IMR-90 (cell line): ENCODE results near the gene ADAMTS18. TPM values are rescaled to one million over a fixed set of nuclear protein-coding genes. Genes with fewer than 3 reads are reported as not detected.

Source experiments
- ATAC-seq: fragments of 200-7000 bp; cut with Tn5 transposase; 2 replicates; pipeline ENCODE4 v1.9.1; 2020; ENCODE audit warnings: low read depth, mild to moderate bottlenecking, moderate library complexity
- BruUV-seq: library from RNA; stranded (reverse); fragments of 400-500 nt; replicated peaks from 2 replicates; lab custom pipeline; 2021; lab: Mats Ljungman, UMichigan
- CTCF ChIA-PET: fragments of 300-600 bp; formaldehyde crosslinking; extraction: SDS; loops from one replicate; lab custom pipeline; 2021; ENCODE audit warnings: antibody characterized with exemption; lab: Yijun Ruan, JAX
- POLR2A ChIA-PET: fragments of 300-600 bp; sonication (Branson Sonifier 250); formaldehyde crosslinking; loops from one replicate; lab custom pipeline; 2022; ENCODE audit warnings: antibody characterized with exemption; ENCODE audit not compliant: unreplicated experiment; lab: Charles Lee
- DNase-seq: peaks from one replicate; pipeline ENCODE4 v3.0.0; 2013
- H2AFZ ChIP-seq: replicated peaks from 2 replicates; pipeline ENCODE3; 2013; ENCODE audit warnings: low read length, mild to moderate bottlenecking; ENCODE audit not compliant: poor library complexity
- H2AK5ac ChIP-seq: 2 replicates; pipeline ENCODE4 v1.6.1; 2013; ENCODE audit warnings: low read depth, low read length, inconsistent platforms
- H2AK9ac ChIP-seq: replicated peaks from 2 replicates; pipeline ENCODE3; 2013; ENCODE audit warnings: mild to moderate bottlenecking, low read depth, low read length, moderate library complexity; ENCODE audit not compliant: poor library complexity
- H2BK120ac ChIP-seq: 2 replicates; pipeline ENCODE4 v1.6.1; 2013; ENCODE audit warnings: low read depth, low read length, inconsistent platforms
- H2BK15ac ChIP-seq: 3 replicates; pipeline ENCODE4 v1.6.1; 2013; ENCODE audit warnings: low read depth, low read length, inconsistent platforms
- H2BK20ac ChIP-seq: 2 replicates; pipeline ENCODE4 v1.6.1; 2013; ENCODE audit warnings: low read depth, mild to moderate bottlenecking, inconsistent platforms, low read length, moderate library complexity
- H2BK5ac ChIP-seq: 2 replicates; pipeline ENCODE4 v1.6.1; 2013; ENCODE audit warnings: mild to moderate bottlenecking, low read depth, low read length, inconsistent platforms; ENCODE audit not compliant: poor library complexity, severe bottlenecking
- H3K14ac ChIP-seq: replicated peaks from 2 replicates; pipeline ENCODE4 v1.6.1; 2013; ENCODE audit warnings: low read depth, low read length, inconsistent platforms
- H3K18ac ChIP-seq: 2 replicates; pipeline ENCODE4 v1.6.1; 2013; ENCODE audit warnings: low read depth, low read length, control low read depth
- H3K23ac ChIP-seq: 2 replicates; pipeline ENCODE4 v1.6.1; 2013; ENCODE audit warnings: low read depth, low read length, inconsistent platforms
- H3K27ac ChIP-seq: 2 replicates; pipeline ENCODE4 v1.5.1; 2013; ENCODE audit warnings: mild to moderate bottlenecking, control low read depth, low read length; ENCODE audit not compliant: insufficient read depth
- H3K27me3 ChIP-seq: 2 replicates; pipeline ENCODE4 v1.6.1; 2013; ENCODE audit warnings: low read length; ENCODE audit not compliant: control insufficient read depth, insufficient read depth
- H3K36me3 ChIP-seq: 2 replicates; pipeline ENCODE4 v1.6.1; 2013; ENCODE audit warnings: low read length, mixed read lengths; ENCODE audit not compliant: control insufficient read depth, insufficient read depth
- H3K4ac ChIP-seq: 2 replicates; pipeline ENCODE4 v1.6.1; 2013; ENCODE audit warnings: low read depth, low read length, inconsistent platforms
- H3K4me1 ChIP-seq: 2 replicates; pipeline ENCODE4 v1.6.1; 2013; ENCODE audit warnings: low read length, mixed read lengths; ENCODE audit not compliant: control insufficient read depth, insufficient read depth
- H3K4me2 ChIP-seq: 2 replicates; pipeline ENCODE4 v1.6.1; 2013; ENCODE audit warnings: low read depth, mild to moderate bottlenecking, control low read depth, low read length, moderate library complexity
- H3K4me3 ChIP-seq: 2 replicates; pipeline ENCODE4 v1.5.1; 2013; ENCODE audit warnings: low read depth, mild to moderate bottlenecking, control low read depth, low read length, moderate library complexity; ENCODE audit not compliant: insufficient read depth
- H3K56ac ChIP-seq: 2 replicates; pipeline ENCODE4 v1.6.1; 2013; ENCODE audit warnings: low read length, inconsistent platforms; ENCODE audit not compliant: insufficient read depth; ENCODE audit errors: extremely low read depth
- H3K79me1 ChIP-seq, 2 experiments: 2 replicates each; pipeline ENCODE4 v1.6.1; 2013; ENCODE audit warnings: low read length in 2 of 2, inconsistent platforms in 1 of 2, low read depth in 1 of 2
- H3K9ac ChIP-seq: 2 replicates; pipeline ENCODE4 v1.6.1; 2013; ENCODE audit warnings: low read depth, low read length, control low read depth
- H3K9me1 ChIP-seq: 2 replicates; pipeline ENCODE4 v1.6.1; 2013; ENCODE audit warnings: low read length, inconsistent platforms; ENCODE audit not compliant: insufficient read depth
- H3K9me3 ChIP-seq: 2 replicates; pipeline ENCODE4 v1.6.1; 2013; ENCODE audit warnings: low read length; ENCODE audit not compliant: control insufficient read depth, insufficient read depth
- H4K20me1 ChIP-seq: 2 replicates; pipeline ENCODE4 v1.6.1; 2013; ENCODE audit warnings: low read length, inconsistent platforms; ENCODE audit not compliant: insufficient read depth
- H4K5ac ChIP-seq: 2 replicates; pipeline ENCODE4 v1.6.1; 2013; ENCODE audit warnings: mild to moderate bottlenecking, low read depth, low read length, control low read depth
- H4K8ac ChIP-seq, 2 experiments: 2 replicates each; pipeline ENCODE4 v1.6.1; 2013; ENCODE audit warnings: low read depth in 2 of 2, low read length in 2 of 2, control low read depth in 1 of 2, inconsistent platforms in 1 of 2
- H4K91ac ChIP-seq: 2 replicates; pipeline ENCODE4 v1.6.1; 2013; ENCODE audit warnings: low read depth, low read length, inconsistent platforms; ENCODE audit not compliant: insufficient read depth
- BHLHE40 ChIP-seq: fragments of 150-350 bp; IDR thresholded peaks from 2 replicates; pipeline ENCODE4 v1.6.1; 2016; ENCODE audit warnings: mild to moderate bottlenecking, low read depth, low read length
- CEBPB ChIP-seq: IDR thresholded peaks from 2 replicates; pipeline ENCODE4 v1.6.1; 2012; ENCODE audit warnings: low read depth, low read length, improper control_type of control experiment
- ELK1 ChIP-seq: fragments of 150-350 bp; IDR thresholded peaks from 2 replicates; pipeline ENCODE4 v1.6.1; 2016; ENCODE audit warnings: low read depth, mild to moderate bottlenecking, low read length, moderate library complexity, borderline replicate concordance
- FOS ChIP-seq: fragments of 150-350 bp; IDR thresholded peaks from 2 replicates; pipeline ENCODE4 v1.6.1; 2016; ENCODE audit warnings: low read depth, low read length
- MAFK ChIP-seq: IDR thresholded peaks from 2 replicates; pipeline ENCODE4 v1.6.1; 2012; ENCODE audit warnings: low read depth, low read length, improper control_type of control experiment
- POLR2A ChIP-seq: IDR thresholded peaks from 2 replicates; pipeline ENCODE4 v1.6.1; 2012; ENCODE audit warnings: mild to moderate bottlenecking, low read depth, low read length
- RAD21 ChIP-seq: IDR thresholded peaks from 2 replicates; pipeline ENCODE4 v1.6.1; 2012; ENCODE audit warnings: low read length, improper control_type of control experiment
- USF2 ChIP-seq: fragments of 150-350 bp; IDR thresholded peaks from 2 replicates; pipeline ENCODE4 v1.6.1; 2017; ENCODE audit warnings: mild to moderate bottlenecking, antibody characterized with exemption, low read length, low read depth
- whole genome bisulfite sequencing, 2 experiments: methylation state at CpG; one replicate each; pipeline versions ENCODE4 v1.1.5 to v1.1.7; 2013; ENCODE audit warnings: missing lambda C conversion rate in 2 of 2; ENCODE audit not compliant: insufficient read length in 1 of 2; ENCODE audit errors: extremely low coverage in 2 of 2; 5-methylcytosine and 5-hydroxymethylcytosine counted together
- dilution Hi-C: fragments of 300-500 bp; cut with HindIII; formaldehyde crosslinking; loops from one replicate; pipeline ENCODE4 v1.14.3; 2018; ENCODE audit warnings: low sequenced_read_pairs; ENCODE audit not compliant: unreplicated experiment
- in situ Hi-C: fragments of 300-500 bp; cut with MboI; formaldehyde crosslinking; loops from 3 replicates; pipeline ENCODE4 v1.14.3; 2019; ENCODE audit warnings: low sequenced_read_pairs, inconsistent platforms, mixed read lengths
- intact Hi-C: fragments of 100-400 bp; cut with micrococcal nuclease; formaldehyde crosslinking; loops from 2 replicates; pipeline ENCODE4 v1.10.0; 2022
- polyA plus RNA-seq, 3 experiments: library from polyadenylated mRNA; depleted of rRNA; stranded (reverse); fragments of >200 nt; gene quantifications; 2 replicates each; pipeline ENCODE4 v1.2.3, GENCODE V29; 2012; ENCODE audit warnings: low replicate concordance in 1 of 3
- total RNA-seq: library from RNA; depleted of rRNA; stranded (reverse); fragments of >200 nt; gene quantifications from 2 replicates; pipeline ENCODE4 v1.2.3, GENCODE V29; 2012
- TF ChIP-seq, protein P1 (sequence below): conservative IDR thresholded peaks from 2 replicates; pipeline ENCODE4 v1.5.1; 2012; ENCODE audit warnings: mild to moderate bottlenecking, low read depth, low read length, improper control_type of control experiment

The ADAMTS18 gene
- total and polyA plus RNA-seq, 2 of the 4 experiments (the other 2 are of a cell fraction) = not detected

- ATAC-seq (no peak), DNase-seq (no peak)
- no peak overlapping the region for H2AFZ ChIP-seq
- in situ Hi-C loops = no loop called here
- H3K9me3 ChIP-seq = no peaks in the 10 kb centered on the region
- H2AK9ac ChIP-seq = no peak overlapping the region
- H2BK15ac ChIP-seq = no peak overlapping the region
- H3K79me1 ChIP-seq = no peaks in the 10 kb centered on the region
- no peak overlapping the region for H3K18ac ChIP-seq
- CTCF ChIA-PET = no interaction called here
- H3K27me3 ChIP-seq = no peaks in the 10 kb centered on the region
- H4K91ac ChIP-seq = no peak overlapping the region
- H2BK5ac ChIP-seq = no peak overlapping the region
- no peak overlapping the region for H3K56ac ChIP-seq
- H3K27ac ChIP-seq = no peak overlapping the region
- H3K23ac ChIP-seq = no peak overlapping the region
- POLR2A ChIA-PET = no interaction called here
- no peak overlapping the region for H4K5ac ChIP-seq
- no TSS peak for BruUV-seq
- TF ChIP-seq USF2 (no peak), FOS (no peak), RAD21 (no peak), POLR2A (no peak), BHLHE40 (no peak), CEBPB (no peak), ELK1 (no peak), MAFK (no peak)
- TF ChIP-seq, protein P1, sequence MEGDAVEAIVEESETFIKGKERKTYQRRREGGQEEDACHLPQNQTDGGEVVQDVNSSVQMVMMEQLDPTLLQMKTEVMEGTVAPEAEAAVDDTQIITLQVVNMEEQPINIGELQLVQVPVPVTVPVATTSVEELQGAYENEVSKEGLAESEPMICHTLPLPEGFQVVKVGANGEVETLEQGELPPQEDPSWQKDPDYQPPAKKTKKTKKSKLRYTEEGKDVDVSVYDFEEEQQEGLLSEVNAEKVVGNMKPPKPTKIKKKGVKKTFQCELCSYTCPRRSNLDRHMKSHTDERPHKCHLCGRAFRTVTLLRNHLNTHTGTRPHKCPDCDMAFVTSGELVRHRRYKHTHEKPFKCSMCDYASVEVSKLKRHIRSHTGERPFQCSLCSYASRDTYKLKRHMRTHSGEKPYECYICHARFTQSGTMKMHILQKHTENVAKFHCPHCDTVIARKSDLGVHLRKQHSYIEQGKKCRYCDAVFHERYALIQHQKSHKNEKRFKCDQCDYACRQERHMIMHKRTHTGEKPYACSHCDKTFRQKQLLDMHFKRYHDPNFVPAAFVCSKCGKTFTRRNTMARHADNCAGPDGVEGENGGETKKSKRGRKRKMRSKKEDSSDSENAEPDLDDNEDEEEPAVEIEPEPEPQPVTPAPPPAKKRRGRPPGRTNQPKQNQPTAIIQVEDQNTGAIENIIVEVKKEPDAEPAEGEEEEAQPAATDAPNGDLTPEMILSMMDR = no peak
- no peaks in the 10 kb centered on the region for H3K4me1 ChIP-seq
- WGBS, 2 experiments = 60% methylated on average over 2 of the region's 3 CpGs; no CpG with 5 or more reads in 1 of the 2 experiments
- no peaks in the 10 kb centered on the region for H3K36me3 ChIP-seq
- no peak overlapping the region for H2BK20ac ChIP-seq
- no peak overlapping the region for H3K14ac ChIP-seq
- H3K9ac ChIP-seq = no peak overlapping the region
- no peak overlapping the region for H4K8ac ChIP-seq
- no peak overlapping the region for H3K4me3 ChIP-seq
- intact Hi-C loops = no loop called here
- no peak overlapping the region for H3K4ac ChIP-seq
- H2BK120ac ChIP-seq = no peak overlapping the region
- no peak overlapping the region for H2AK5ac ChIP-seq
- no peaks in the 10 kb centered on the region for H4K20me1 ChIP-seq
- no peaks in the 10 kb centered on the region for H3K9me1 ChIP-seq
- dilution Hi-C loops = no loop called here
- no peak overlapping the region for H3K4me2 ChIP-seq
Observed at GRCh38 chr16:77480681-77481315, 46.0 kb upstream of the ADAMTS18 start.
